ENCODE data around the gene ESR2.
"Not testable (repeated sequence)": the region's sequence is repeated elsewhere in the genome, so short reads cannot be mapped to it uniquely, and the experiment has no call there.

ESR2 gene

GRCh38 chr14:64217834-64218233 lies 76.3 kb downstream of the ESR2 start:
- H3K27me3 Mint-ChIP-seq: no peaks in the 10 kb centered on the region
- no peak overlapping the region for H3K4me3 Mint-ChIP-seq
- no peaks in the 10 kb centered on the region for H3K4me1 Mint-ChIP-seq
- H3K27ac Mint-ChIP-seq: no peak overlapping the region
- ATAC-seq (no peak), DNase-seq (no peak)
- no peaks in the 10 kb centered on the region for H3K9me3 Mint-ChIP-seq

- H3K27ac Mint-ChIP-seq: peak overlapping the region in 1 of 2 donors; percentile 15
Observed at GRCh38 chr14:64217308-64217707, 76.9 kb downstream of the ESR2 start.

GRCh38 chr14:64215978-64216377 lies 78.2 kb downstream of the ESR2 start:
- Mint-ChIP-seq H3K4me1 (no peaks in the 10 kb centered on the region), H3K4me3 (no peak overlapping the region), H3K27me3 (no peaks in the 10 kb centered on the region), H3K27ac (no peak overlapping the region), H3K9me3 (no peaks in the 10 kb centered on the region)
- no peak for ATAC-seq
- no peak for DNase-seq

More at GRCh38 chr14:64217308-64217707, 76.9 kb downstream of the ESR2 start:
- DNase-seq: no peak
- Mint-ChIP-seq H3K27me3 (no peaks in the 10 kb centered on the region), H3K4me1 (no peaks in the 10 kb centered on the region), H3K9me3 (no peaks in the 10 kb centered on the region), H3K4me3 (no peak overlapping the region)
- no peak for ATAC-seq

GRCh38 chr14:64215274-64215673 lies 78.9 kb downstream of the ESR2 start:
- ATAC-seq (no peak), DNase-seq (no peak)
- Mint-ChIP-seq H3K9me3 (no peaks in the 10 kb centered on the region), H3K27ac (peak overlapping the region in 1 of 2 donors; percentile 22), H3K4me3 (no peak overlapping the region), H3K4me1 (no peaks in the 10 kb centered on the region), H3K27me3 (no peaks in the 10 kb centered on the region)

GRCh38 chr14:64213853-64214570 lies 80.2 kb downstream of the ESR2 start:
- H3K9me3 Mint-ChIP-seq: no peaks in the 10 kb centered on the region
- H3K4me3 Mint-ChIP-seq: no peak overlapping the region
- H3K27me3 Mint-ChIP-seq: no peaks in the 10 kb centered on the region
- ATAC-seq: no peak
- DNase-seq: no peak
- no peak overlapping the region for H3K27ac Mint-ChIP-seq
- H3K4me1 Mint-ChIP-seq: no peaks in the 10 kb centered on the region

GRCh38 chr14:64213086-64213485 lies 81.1 kb downstream of the ESR2 start:
- Mint-ChIP-seq H3K27ac (peak overlapping the region in 1 of 2 donors; percentile 81), H3K9me3 (no peaks in the 10 kb centered on the region), H3K4me1 (no peaks in the 10 kb centered on the region), H3K4me3 (no peak overlapping the region), H3K27me3 (no peaks in the 10 kb centered on the region)
- DNase-seq: no peak
- no peak for ATAC-seq

- Mint-ChIP-seq H3K4me1 (no peaks in the 10 kb centered on the region), H3K9me3 (no peaks in the 10 kb centered on the region), H3K27ac (no peak overlapping the region), H3K27me3 (no peaks in the 10 kb centered on the region), H3K4me3 (no peak overlapping the region)
- DNase-seq (no peak), ATAC-seq (no peak)
Observed at GRCh38 chr14:64212666-64213065, 81.5 kb downstream of the ESR2 start.

GRCh38 chr14:64210912-64211311 lies 83.3 kb downstream of the ESR2 start:
- H3K9me3 Mint-ChIP-seq, DNase-seq, ATAC-seq, H3K27me3 Mint-ChIP-seq, H3K4me1 Mint-ChIP-seq, H3K4me3 Mint-ChIP-seq, H3K27ac Mint-ChIP-seq: not testable (repeated sequence)

- Mint-ChIP-seq H3K4me3 (no peak overlapping the region), H3K4me1 (no peaks in the 10 kb centered on the region), H3K9me3 (no peaks in the 10 kb centered on the region), H3K27me3 (no peaks in the 10 kb centered on the region), H3K27ac (no peak overlapping the region)
- no peak for ATAC-seq
- DNase-seq: no peak
Observed at GRCh38 chr14:64210216-64210615, 84.0 kb downstream of the ESR2 start.

GRCh38 chr14:64209444-64210131 lies 84.6 kb downstream of the ESR2 start:
- no peaks in the 10 kb centered on the region for H3K4me1 Mint-ChIP-seq
- no peaks in the 10 kb centered on the region for H3K9me3 Mint-ChIP-seq
- DNase-seq (no peak), ATAC-seq (no peak)
- H3K4me3 Mint-ChIP-seq: no peak overlapping the region
- H3K27ac Mint-ChIP-seq: no peak overlapping the region
- H3K27me3 Mint-ChIP-seq: no peaks in the 10 kb centered on the region

- H3K27me3 Mint-ChIP-seq: no peaks in the 10 kb centered on the region
- H3K27ac Mint-ChIP-seq: no peak overlapping the region
- H3K4me3 Mint-ChIP-seq: no peak overlapping the region
- no peaks in the 10 kb centered on the region for H3K4me1 Mint-ChIP-seq
- H3K9me3 Mint-ChIP-seq: no peaks in the 10 kb centered on the region
- DNase-seq (no peak), ATAC-seq (no peak)
Observed at GRCh38 chr14:64208981-64209380, 85.2 kb downstream of the ESR2 start.

GRCh38 chr14:64208261-64208660 lies 85.9 kb downstream of the ESR2 start:
- no peaks in the 10 kb centered on the region for H3K27me3 Mint-ChIP-seq
- ATAC-seq: no peak
- DNase-seq: no peak
- no peak overlapping the region for H3K4me3 Mint-ChIP-seq
- H3K9me3 Mint-ChIP-seq: no peaks in the 10 kb centered on the region
- H3K27ac Mint-ChIP-seq: no peak overlapping the region
- no peaks in the 10 kb centered on the region for H3K4me1 Mint-ChIP-seq

GRCh38 chr14:64203366-64204006 lies 90.7 kb downstream of the ESR2 start:
- Mint-ChIP-seq H3K4me1 (no peaks in the 10 kb centered on the region), H3K9me3 (no peaks in the 10 kb centered on the region), H3K27me3 (no peaks in the 10 kb centered on the region), H3K27ac (no peak overlapping the region), H3K4me3 (no peak overlapping the region)
- no peak for ATAC-seq
- no peak for DNase-seq

- Mint-ChIP-seq H3K9me3 (no peaks in the 10 kb centered on the region), H3K4me1 (no peaks in the 10 kb centered on the region), H3K27me3 (no peaks in the 10 kb centered on the region), H3K27ac (no peak overlapping the region), H3K4me3 (no peak overlapping the region)
- no peak for ATAC-seq
- no peak for DNase-seq
Observed at GRCh38 chr14:64202716-64203115, 91.5 kb downstream of the ESR2 start.

GRCh38 chr14:64201921-64202545 lies 92.1 kb downstream of the ESR2 start:
- DNase-seq (no peak), ATAC-seq (no peak)
- H3K27ac Mint-ChIP-seq: no peak overlapping the region
- H3K27me3 Mint-ChIP-seq: no peaks in the 10 kb centered on the region
- H3K9me3 Mint-ChIP-seq: no peaks in the 10 kb centered on the region
- no peak overlapping the region for H3K4me3 Mint-ChIP-seq
- peaks cover 3% of the 10 kb centered on the region for H3K4me1 Mint-ChIP-seq

- ATAC-seq (no peak), DNase-seq (no peak)
- Mint-ChIP-seq H3K27me3 (no peaks in the 10 kb centered on the region), H3K4me3 (no peak overlapping the region), H3K27ac (no peak overlapping the region), H3K4me1 (peaks cover 11% of the 10 kb centered on the region), H3K9me3 (no peaks in the 10 kb centered on the region)
Observed at GRCh38 chr14:64201296-64201695, 92.9 kb downstream of the ESR2 start.
